Fibroblast of the aortic adventitia (primary cell): ENCODE measurements around the gene DGKG. TPM values are rescaled to one million over a fixed set of nuclear protein-coding genes. Genes with fewer than 3 reads are reported as not detected.

ENCODE experiments used
- DNase-seq: peaks from one replicate; pipeline ENCODE4 v3.0.0-alpha.2; 2010; ENCODE audit warnings: low read depth
- H3K4me3 ChIP-seq: 2 replicates; pipeline ENCODE4 v1.5.1; 2011; ENCODE audit warnings: low read depth, mild to moderate bottlenecking, control low read depth, low read length, moderate library complexity
- total RNA-seq: library from RNA; depleted of rRNA; stranded (reverse); fragments of >200 nt; gene quantifications from 2 replicates; pipeline ENCODE4 v1.2.3, GENCODE V29; 2012; ENCODE audit warnings: low replicate concordance
- TF ChIP-seq, protein P1 (sequence below): IDR thresholded peaks from 2 replicates; pipeline ENCODE4 v1.5.1; 2011; ENCODE audit warnings: mild to moderate bottlenecking, low read length, control low read depth, inconsistent platforms; ENCODE audit not compliant: insufficient read depth

Gene DGKG
- total RNA-seq, 1 donor: 0.27 TPM

DNA sequence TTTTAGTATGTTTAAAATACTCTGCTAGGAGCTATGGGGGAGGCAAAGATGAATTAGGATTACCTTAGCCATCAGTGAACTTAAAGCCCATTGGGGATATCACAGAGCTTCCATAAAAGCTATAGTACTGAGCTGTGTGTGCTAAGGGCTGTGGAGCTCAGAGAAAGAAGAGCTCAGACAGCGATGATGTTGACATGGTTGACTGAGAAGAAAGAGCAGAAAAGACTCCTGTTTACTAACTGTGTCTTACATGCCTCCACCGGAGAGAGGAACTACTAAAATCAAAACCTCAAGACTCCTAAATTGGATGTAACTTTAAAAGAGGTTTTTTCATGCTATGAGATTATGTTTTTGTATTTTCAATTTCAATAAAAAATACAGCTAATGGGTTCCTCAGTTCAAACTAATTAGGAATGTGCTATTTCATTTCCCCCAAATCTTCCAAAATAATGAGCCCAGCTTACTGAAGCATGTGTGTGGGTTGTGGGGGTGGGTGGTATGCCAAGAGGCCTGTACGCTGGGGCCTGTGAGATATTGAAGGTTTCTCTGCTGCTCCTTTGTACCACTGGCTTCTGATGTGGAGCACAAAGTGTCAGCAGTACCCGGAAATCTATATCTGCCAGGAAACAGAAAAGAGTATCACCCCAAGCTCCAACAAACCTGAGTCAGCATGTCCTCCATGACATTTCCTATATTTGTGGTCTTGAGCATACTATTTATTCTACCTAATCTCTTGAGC lies 22.7 kb downstream of the DGKG start:
- no peak overlapping the region for H3K4me3 ChIP-seq
- TF ChIP-seq, protein P1, sequence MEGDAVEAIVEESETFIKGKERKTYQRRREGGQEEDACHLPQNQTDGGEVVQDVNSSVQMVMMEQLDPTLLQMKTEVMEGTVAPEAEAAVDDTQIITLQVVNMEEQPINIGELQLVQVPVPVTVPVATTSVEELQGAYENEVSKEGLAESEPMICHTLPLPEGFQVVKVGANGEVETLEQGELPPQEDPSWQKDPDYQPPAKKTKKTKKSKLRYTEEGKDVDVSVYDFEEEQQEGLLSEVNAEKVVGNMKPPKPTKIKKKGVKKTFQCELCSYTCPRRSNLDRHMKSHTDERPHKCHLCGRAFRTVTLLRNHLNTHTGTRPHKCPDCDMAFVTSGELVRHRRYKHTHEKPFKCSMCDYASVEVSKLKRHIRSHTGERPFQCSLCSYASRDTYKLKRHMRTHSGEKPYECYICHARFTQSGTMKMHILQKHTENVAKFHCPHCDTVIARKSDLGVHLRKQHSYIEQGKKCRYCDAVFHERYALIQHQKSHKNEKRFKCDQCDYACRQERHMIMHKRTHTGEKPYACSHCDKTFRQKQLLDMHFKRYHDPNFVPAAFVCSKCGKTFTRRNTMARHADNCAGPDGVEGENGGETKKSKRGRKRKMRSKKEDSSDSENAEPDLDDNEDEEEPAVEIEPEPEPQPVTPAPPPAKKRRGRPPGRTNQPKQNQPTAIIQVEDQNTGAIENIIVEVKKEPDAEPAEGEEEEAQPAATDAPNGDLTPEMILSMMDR: no peak
- DNase-seq: no peak

DNA sequence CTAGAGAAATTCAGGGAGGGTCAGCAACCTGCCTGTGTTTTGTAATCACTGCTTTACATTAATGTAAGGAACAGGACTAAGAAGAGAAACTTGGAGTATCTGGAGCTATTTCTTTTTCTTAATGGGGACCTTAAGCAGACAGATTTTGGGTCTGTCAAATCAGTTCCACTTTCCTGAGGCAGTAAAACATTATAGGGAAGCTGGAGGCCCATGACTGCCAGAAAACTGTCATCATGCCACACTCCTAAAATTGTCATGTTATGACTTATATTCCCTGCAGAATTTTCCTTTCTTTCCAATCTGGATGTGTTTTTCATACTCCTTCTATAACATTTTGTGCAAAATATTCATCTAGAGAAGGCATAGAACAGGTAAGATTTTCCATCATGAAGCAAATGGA lies 28.8 kb downstream of the DGKG start:
- H3K4me3 ChIP-seq: no peak overlapping the region
- DNase-seq: no peak
- TF ChIP-seq, protein P1: no peak

DNA sequence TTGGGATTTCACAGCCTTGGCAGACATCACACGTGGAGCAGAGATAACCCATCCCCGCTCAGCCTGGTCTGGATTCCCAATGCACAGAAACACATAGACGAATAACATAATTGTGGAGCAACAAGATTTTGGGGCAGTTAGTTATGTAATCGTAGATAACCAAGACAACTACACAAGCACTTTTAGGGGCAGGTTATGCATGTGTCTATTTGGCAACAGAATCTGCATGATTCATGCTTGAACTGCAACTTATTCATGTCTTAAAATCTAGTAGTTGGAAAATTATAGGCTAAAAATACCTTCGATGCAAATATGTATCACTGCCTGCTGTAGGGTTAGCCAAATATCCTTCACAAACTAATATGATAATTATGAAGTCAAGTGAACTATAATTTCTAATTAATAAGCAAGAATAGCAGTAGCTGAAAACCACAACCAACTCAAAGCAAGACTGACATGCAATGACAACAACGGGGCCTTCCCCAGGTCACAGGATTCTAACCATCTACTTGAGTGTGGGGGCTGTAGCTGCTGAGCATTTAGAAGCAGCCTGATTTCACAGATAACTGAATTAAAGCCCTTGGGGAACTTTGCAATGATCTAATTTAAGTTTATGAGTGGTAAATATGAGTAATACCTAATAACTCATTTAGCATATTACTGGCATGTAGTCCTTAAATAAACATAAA lies 31.1 kb downstream of the DGKG start:
- no peak for DNase-seq
- no peak overlapping the region for H3K4me3 ChIP-seq
- TF ChIP-seq, protein P1: no peak

DNA sequence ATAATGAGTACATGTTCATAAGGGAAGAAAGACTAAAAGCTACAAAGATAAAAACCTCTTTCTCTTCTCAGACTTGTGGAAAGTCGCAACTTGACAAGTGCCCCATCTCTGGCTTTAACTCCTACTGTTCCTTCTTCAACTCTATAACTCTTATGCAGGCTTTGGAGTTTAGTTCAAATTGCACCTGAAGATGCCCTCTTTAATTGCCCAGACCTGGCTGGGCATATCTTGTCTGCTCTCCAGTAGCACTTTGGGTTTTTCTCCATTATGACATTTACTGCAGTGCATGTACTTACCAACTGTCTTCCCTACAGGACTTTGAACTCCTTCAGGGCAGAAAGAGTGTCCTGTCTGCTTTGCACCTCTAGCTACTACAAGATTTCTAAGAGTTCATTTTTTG lies 32.4 kb downstream of the DGKG start:
- no peak for DNase-seq
- TF ChIP-seq, protein P1: no peak
- H3K4me3 ChIP-seq: no peak overlapping the region

DNA sequence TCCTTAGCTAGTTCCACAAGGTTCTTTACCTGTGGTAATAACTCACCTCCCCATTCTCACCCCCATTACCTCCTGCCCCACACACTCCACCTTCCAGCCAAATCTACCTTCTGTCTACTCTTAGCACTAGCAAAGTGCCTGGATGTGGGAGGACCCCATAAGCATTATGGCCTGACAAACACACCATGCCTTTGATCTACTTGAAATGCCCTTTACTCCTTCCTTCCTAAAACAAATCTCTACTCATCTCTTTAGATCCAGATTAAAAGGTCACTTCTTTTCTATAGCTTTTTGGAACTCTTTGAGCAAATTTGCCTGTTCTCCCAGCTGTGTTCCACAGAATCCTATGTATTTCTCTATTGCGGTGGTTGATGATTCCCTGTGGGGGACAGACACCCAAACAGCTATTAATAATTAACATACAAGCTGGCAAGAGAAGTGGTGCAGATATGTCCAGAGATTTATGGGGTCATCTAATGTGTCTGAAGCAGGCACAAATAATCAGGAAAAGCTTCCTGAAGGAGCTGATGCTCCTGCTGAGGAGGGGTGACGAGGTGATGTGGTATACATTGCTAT lies 34.0 kb downstream of the DGKG start:
- TF ChIP-seq, protein P1: no peak
- DNase-seq: no peak
- H3K4me3 ChIP-seq: no peak overlapping the region

DNA sequence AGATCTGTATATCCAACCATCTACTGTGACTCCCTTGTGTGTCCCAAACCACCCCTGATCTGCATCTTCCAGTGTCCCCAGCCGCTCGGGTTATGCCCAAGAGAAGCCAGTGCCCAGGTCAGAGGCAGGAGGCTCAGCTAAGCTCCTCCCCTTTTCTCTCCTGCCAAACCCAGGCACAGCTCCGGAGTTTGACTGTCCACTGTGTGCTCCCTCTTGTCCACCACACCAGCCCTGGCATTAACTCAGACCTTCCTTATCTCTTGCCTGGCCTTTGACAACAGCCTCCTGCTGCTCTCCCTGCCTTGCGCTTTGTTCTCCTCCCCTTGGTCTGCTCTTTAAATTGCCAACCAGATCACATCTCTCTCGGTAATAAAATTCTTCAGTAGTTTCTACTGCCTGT lies 39.3 kb downstream of the DGKG start:
- no peak for DNase-seq
- H3K4me3 ChIP-seq: no peak overlapping the region
- TF ChIP-seq, protein P1: no peak
